ENCODE results near the gene ACTN2.

- TF ChIP-seq POLR2A (IDR thresholded peaks at IDR 0.05; ENCODE audit: low read depth, low read length) (no peak), TAF1 (IDR thresholded peaks at IDR 0.05; ENCODE audit: borderline replicate concordance, low read depth, low read length) (no peak)
These were observed 14.6 kb downstream of the ACTN2 start for GRCh38 chr1:236700903-236701302.
